ENCODE measurements around the gene KLHL29.
A peak's percentile ranks its signal among the peaks of the same experiment; 100 is the strongest.
"Not testable (repeated sequence)": the region's sequence is repeated elsewhere in the genome, so short reads cannot be mapped to it uniquely, and the experiment has no call there.

The KLHL29 gene

DNA sequence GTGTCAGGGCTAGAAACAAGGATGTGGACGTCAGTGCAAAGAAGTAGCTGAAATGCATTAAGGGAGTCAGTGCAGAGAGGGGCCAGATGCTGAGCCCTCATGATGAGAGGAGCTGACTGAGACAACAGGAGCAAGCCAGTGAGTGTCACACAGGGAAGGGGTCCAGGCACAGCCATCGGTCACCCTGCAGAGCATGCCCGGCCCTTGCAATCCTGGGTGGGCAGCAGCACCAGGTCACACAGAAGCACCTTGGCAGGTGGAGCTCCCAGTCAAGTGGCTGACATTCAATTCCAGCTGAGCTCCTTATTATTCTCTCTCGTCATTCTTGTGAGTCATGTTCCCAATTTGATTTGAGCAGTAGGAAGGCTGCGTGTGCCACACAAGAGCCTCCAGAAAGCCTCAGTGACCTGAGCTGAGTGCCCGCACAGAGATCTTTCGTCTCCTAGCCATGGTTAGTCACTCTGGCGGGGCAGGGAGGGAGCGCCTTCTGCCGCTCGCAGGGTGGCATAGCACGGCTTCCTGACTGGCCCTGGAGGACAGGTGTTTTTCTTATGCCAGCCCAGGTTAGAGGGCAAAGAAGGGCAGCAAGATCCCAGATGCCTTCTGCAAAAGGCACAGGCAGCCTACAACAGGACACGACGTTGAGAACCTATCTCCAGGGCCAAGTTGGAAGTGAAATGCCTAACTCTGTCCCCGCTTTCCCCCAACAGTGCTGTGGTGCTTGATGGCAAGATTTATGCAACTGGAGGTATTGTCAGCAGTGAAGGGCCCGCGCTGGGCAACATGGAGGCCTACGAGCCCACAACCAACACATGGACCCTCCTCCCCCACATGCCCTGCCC lies 321.0 kb downstream of the KLHL29 start:
- DNase-seq, result no peak

GRCh38 chr2:23706613-23707078 lies 321.7 kb downstream of the KLHL29 start:
- no peak for DNase-seq

- DNase-seq, result no peak
Observed at GRCh38 chr2:23707096-23707495, 322.1 kb downstream of the KLHL29 start.

DNA sequence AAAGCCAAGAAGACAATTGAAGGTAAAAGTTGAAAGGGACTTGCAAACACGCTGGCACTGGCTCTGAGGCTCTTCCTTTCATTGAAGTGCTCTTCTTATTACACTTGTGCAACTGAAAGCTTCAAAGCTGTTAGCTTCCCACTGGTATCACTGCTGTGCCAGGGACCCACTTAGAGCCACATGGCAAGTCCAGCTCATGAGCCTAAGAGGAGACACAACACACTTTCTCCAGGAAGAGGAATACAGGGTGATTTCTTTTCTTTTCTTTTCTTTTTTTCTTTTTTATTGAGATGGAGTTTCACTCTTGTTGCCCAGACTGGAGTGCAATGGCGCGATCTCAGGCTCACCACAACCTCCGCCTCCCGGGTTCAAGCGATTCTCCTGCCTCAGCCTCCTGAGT lies 323.8 kb downstream of the KLHL29 start:
- DNase-seq, result no peak

DNA sequence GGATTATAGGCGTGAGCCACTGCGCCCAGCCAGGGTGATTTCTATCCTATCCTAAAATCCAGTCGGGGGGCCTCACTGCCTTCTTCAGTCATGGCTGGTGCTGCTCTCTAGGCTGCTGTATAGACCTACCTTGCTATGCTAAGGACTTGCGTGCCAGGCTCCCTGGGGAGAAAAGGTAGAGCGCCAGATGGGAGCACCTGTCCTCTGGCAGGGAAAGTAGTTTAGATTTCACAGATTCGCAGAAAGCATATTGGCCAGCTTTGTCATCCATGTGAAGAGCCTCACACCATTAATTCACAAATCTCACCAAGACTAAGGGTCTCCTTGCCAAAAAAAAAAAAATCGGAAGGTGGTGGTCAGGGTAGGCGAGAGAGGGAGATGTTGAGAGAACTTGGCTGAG lies 324.3 kb downstream of the KLHL29 start:
- no peak for DNase-seq

DNA sequence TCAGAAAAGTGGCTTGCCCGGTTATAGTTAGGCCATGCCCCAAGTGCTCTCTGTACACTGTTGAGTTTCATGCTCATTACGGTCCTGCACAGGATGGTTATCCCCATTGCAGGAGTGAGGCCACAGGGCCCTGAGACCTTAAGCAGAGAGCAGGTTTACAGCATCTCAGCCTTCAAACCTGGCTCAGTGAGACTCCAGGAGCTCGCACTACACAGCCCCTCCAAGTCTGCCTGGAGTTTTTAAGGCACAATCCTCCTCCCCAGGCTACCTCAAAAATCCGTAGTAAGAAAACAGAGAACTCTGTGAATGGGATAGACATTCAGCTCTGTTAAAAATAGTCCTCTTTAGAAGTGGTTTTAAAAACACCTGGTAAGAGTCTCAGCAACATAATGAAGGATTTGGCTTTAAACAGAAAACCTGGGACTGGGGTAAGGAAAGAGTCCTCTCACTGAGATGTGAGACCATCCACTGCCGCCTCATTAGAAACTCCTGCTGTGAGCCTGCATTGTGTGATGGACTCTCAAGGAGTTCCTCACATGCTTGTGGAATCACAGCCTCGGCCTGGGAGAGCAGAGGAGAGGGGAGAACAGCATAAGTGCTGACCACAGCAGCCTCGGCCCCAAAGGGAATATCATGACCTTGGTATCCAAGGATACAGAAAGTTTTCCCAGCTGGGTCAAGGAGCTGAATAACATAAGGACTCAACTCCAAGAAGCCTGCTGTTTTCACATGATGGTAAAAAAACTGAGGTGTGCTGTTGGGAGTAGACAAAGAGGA lies 327.2 kb downstream of the KLHL29 start:
- DNase-seq, result no peak

DNA sequence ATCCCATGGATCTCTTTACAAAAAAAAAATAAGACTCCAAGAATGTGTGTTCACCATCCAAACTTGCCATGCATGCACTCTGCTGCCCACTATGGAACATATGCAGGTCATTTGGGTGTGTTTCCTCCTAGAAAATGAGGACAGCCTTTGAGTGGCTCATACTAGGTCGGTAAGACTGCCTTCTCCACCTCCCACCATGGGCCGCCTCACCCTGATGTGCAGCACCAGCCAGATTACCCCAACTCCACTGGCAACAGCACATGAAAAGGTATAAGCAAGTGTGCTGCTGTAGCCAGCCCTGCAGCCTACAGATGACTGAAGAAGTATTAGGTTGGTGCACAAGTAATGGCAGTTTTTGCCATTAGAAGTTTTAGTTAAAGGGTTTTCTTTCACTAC lies 327.8 kb downstream of the KLHL29 start:
- DNase-seq, result no peak

DNA sequence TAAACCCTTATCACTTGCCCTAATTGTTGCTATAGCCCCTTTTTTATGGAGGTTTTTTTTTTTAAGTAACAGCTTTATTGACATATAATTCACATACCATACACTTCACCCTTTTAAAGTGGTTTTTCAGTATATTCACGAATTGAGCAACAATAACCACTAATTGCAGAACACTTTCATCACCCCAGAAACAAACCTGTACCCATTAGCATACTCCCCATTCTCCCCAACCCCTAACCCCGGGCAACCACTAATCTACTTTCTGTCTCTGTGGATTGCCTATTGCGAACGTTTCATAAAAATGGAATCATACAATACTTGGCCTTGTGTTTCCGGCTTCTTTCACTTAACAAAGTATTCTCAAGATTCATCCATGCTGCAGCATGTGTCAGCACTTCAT lies 328.4 kb downstream of the KLHL29 start:
- DNase-seq, result no peak

GRCh38 chr2:23718931-23719700 lies 334.1 kb downstream of the KLHL29 start:
- DNase-seq, result no peak

- DNase-seq, result no peak
Observed at GRCh38 chr2:23719716-23720115, 334.7 kb downstream of the KLHL29 start.

DNA sequence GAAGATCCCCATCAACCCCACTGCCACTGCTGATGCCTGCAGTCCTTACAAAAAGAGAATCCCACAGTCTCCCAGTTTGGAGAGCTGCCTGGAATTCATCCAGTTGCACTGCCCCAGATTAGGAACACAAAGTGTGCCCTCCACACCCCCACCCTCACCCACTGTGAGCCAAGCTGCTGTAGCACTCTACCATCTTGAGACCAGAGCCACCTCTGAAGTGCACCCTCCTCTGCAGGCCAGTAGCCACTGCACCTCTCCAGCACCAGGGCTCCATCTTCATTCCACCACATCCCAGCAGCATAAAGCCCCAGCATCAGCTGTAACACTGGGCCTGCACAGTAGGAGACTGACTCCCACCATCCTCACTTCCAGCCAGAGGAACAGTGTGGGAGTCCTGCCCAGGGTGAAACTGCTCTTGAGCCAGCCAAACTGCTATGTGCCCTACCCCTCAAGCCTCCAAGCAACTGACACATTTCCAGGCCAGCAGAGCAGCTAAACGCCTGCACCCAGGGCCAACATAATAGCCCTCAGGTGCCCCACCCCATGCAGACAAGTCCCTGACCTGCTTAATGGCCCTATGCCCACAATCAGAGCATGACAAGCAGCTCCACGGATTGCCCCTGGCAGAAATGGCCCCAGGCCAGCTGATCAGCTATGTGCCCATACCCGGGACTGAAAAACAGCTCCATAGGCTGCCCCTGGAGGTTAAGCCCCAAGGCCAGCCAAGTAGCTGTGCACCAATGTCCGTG lies 335.9 kb downstream of the KLHL29 start:
- no peak for DNase-seq

DNA sequence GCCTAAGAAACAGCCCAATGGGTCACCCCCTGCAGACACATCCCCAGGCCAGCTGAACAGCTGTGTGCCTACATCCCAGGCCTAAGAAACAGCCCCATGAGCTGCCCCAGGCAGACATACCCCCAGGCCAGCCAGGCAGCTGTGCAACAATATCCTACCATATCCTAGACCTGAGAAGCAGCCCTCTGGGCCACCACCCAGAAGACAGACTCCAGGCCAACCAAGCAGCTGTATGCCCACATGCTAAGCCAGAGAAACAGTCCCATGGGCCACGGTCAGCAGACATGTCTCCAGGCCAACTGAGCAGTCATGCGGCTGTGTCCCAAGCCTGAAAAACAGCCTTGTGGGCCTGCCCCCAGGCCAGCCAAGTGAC lies 336.5 kb downstream of the KLHL29 start:
- no peak for DNase-seq

GRCh38 chr2:23722255-23722654 lies 337.3 kb downstream of the KLHL29 start:
- no peak for DNase-seq

DNA sequence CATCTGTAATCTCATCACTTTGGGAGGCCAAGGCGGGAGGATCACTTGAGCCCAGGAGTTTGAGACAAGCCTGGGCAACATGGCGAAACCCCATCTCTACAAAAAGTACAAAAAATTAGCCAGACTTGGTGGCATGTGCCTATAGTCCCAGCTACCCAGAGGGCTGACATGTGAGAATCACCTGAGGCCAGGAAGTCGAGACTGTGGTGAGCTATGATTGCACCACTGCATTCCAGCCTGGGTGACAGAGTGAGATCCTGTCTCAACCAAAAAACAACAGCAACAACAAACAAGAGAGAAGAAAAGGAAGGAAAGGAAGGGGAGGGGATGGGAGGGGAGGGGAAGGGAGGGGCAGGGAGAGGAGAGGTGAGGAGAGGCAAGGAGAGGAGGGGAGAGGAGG lies 338.1 kb downstream of the KLHL29 start:
- DNase-seq, result not testable (repeated sequence)

- DNase-seq, result no peak
Observed at GRCh38 chr2:23734416-23734815, 349.4 kb downstream of the KLHL29 start.

DNA sequence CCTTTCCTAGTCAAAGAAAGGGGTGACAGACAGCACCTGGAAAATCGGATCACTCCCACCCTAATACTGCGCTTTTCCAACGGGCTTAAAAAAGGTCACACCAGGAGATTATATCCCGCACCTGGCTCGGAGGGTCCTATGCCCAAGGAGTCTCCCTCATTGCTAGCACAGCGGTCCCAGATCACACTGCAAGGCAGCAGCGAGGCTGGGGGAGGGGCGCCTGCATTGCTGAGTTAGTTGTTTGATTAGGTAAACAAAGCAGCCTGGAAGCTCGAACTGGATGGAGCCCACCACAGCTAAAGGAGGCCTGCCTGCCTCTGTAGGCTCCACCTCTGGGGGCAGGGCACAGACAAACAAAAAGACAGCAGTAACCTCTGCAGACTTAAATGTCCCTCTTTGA lies 351.8 kb downstream of the KLHL29 start:
- not testable (repeated sequence) for DNase-seq

- no peak for DNase-seq
Observed at GRCh38 chr2:23745068-23745725, 360.2 kb downstream of the KLHL29 start.

DNA sequence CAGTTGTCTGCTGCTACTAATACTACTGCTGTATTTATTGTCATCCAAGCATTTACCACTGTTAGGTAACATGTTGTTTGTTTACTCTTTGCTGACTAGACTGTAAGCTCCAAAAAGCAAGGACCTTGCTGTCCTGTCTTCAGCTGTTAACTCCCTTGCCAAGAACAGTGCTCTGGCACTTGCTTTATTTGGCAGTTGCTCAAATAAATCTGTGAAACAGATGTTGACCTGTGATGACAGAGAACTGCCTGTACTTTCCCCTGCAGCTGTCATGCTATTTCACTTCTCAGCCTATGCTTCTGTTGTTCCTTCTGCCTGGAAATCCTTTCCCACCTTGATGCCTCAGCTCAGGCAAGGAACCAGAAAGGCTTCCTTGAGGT lies 360.7 kb downstream of the KLHL29 start:
- DNase-seq, result peak; percentile 12

DNA sequence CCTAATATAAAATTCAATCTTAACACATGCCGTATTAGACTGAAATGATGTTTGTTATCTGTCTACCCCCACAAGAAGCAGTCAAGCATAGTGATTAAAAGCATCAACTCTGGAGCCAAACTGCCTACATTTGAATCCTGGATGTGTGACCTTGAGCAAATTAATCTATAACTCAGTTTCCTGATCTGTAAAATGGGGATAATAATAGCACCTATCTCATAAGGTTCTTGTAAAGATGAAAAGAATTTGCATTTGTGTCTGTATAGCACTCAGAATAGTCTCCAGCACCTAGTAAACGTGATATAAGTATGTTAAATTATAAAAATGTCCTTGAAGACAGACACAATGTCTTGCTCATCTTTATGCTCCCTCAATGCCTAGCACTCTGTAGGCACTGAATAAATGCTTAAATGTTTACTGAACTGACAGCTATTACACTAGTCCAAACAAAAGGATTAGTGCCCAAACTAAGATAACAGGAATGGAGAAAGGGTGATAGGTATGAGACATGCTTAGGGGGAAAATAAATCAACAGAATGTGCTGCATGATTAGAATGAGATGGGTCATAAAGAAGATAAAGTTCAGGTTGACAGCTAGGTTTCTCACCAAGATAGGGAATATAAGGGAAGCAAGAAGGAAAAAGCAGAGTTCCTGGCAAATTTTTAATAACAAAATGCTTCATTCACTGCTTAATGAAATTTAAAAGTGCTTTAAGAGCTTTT lies 361.3 kb downstream of the KLHL29 start:
- DNase-seq, result no peak

DNA sequence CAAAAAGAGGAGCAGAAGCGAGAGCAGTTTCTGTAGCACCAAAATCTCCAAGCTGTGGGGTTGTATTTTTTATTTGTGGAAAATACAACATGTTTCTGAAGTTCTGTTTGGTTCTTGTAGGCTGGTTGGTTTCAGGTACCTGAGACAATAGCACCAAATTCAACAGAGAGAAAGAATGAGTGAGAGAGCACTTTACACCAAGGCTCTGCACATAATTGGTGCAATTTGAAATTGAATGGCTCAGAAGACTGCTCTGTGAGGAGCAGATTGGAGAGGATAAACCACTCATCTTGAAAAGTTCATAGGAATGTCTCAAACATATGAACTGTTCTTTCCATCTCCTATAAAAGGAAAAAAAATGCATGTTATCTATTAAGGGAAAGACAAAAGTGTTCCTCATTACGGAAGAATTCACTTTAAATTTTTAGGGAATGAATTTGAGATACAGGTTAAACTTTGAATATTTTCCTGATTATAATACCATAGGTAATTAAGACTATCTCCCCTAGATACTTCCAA lies 366.8 kb downstream of the KLHL29 start:
- DNase-seq, result no peak

All from EL (cell line).